IMR-90 (cell line): ENCODE measurements around the gene COL18A1. TPM values are rescaled to one million over a fixed set of nuclear protein-coding genes. Genes with fewer than 3 reads are reported as not detected.

Experiments
- ATAC-seq: fragments of 200-7000 bp; cut with Tn5 transposase; 2 replicates; pipeline ENCODE4 v1.9.1; 2020; ENCODE audit warnings: low read depth, mild to moderate bottlenecking, moderate library complexity
- BruUV-seq: library from RNA; stranded (reverse); fragments of 400-500 nt; replicated peaks from 2 replicates; lab custom pipeline; 2021; lab: Mats Ljungman, UMichigan
- CTCF ChIA-PET: fragments of 300-600 bp; formaldehyde crosslinking; extraction: SDS; loops from one replicate; lab custom pipeline; 2021; ENCODE audit warnings: antibody characterized with exemption; lab: Yijun Ruan, JAX
- POLR2A ChIA-PET: fragments of 300-600 bp; sonication (Branson Sonifier 250); formaldehyde crosslinking; loops from one replicate; lab custom pipeline; 2022; ENCODE audit warnings: antibody characterized with exemption; ENCODE audit not compliant: unreplicated experiment; lab: Charles Lee
- DNase-seq: peaks from one replicate; pipeline ENCODE4 v3.0.0; 2013
- H2AFZ ChIP-seq: replicated peaks from 2 replicates; pipeline ENCODE3; 2013; ENCODE audit warnings: low read length, mild to moderate bottlenecking; ENCODE audit not compliant: poor library complexity
- H2AK5ac ChIP-seq: 2 replicates; pipeline ENCODE4 v1.6.1; 2013; ENCODE audit warnings: low read depth, low read length, inconsistent platforms
- H2AK9ac ChIP-seq: replicated peaks from 2 replicates; pipeline ENCODE3; 2013; ENCODE audit warnings: mild to moderate bottlenecking, low read depth, low read length, moderate library complexity; ENCODE audit not compliant: poor library complexity
- H2BK120ac ChIP-seq: 2 replicates; pipeline ENCODE4 v1.6.1; 2013; ENCODE audit warnings: low read depth, low read length, inconsistent platforms
- H2BK15ac ChIP-seq: 3 replicates; pipeline ENCODE4 v1.6.1; 2013; ENCODE audit warnings: low read depth, low read length, inconsistent platforms
- H2BK20ac ChIP-seq: 2 replicates; pipeline ENCODE4 v1.6.1; 2013; ENCODE audit warnings: low read depth, mild to moderate bottlenecking, inconsistent platforms, low read length, moderate library complexity
- H2BK5ac ChIP-seq: 2 replicates; pipeline ENCODE4 v1.6.1; 2013; ENCODE audit warnings: mild to moderate bottlenecking, low read depth, low read length, inconsistent platforms; ENCODE audit not compliant: poor library complexity, severe bottlenecking
- H3K14ac ChIP-seq: replicated peaks from 2 replicates; pipeline ENCODE4 v1.6.1; 2013; ENCODE audit warnings: low read depth, low read length, inconsistent platforms
- H3K18ac ChIP-seq: 2 replicates; pipeline ENCODE4 v1.6.1; 2013; ENCODE audit warnings: low read depth, low read length, control low read depth
- H3K23ac ChIP-seq: 2 replicates; pipeline ENCODE4 v1.6.1; 2013; ENCODE audit warnings: low read depth, low read length, inconsistent platforms
- H3K27ac ChIP-seq: 2 replicates; pipeline ENCODE4 v1.5.1; 2013; ENCODE audit warnings: mild to moderate bottlenecking, control low read depth, low read length; ENCODE audit not compliant: insufficient read depth
- H3K27me3 ChIP-seq: 2 replicates; pipeline ENCODE4 v1.6.1; 2013; ENCODE audit warnings: low read length; ENCODE audit not compliant: control insufficient read depth, insufficient read depth
- H3K36me3 ChIP-seq: 2 replicates; pipeline ENCODE4 v1.6.1; 2013; ENCODE audit warnings: low read length, mixed read lengths; ENCODE audit not compliant: control insufficient read depth, insufficient read depth
- H3K4ac ChIP-seq: 2 replicates; pipeline ENCODE4 v1.6.1; 2013; ENCODE audit warnings: low read depth, low read length, inconsistent platforms
- H3K4me1 ChIP-seq: 2 replicates; pipeline ENCODE4 v1.6.1; 2013; ENCODE audit warnings: low read length, mixed read lengths; ENCODE audit not compliant: control insufficient read depth, insufficient read depth
- H3K4me2 ChIP-seq: 2 replicates; pipeline ENCODE4 v1.6.1; 2013; ENCODE audit warnings: low read depth, mild to moderate bottlenecking, control low read depth, low read length, moderate library complexity
- H3K4me3 ChIP-seq: 2 replicates; pipeline ENCODE4 v1.5.1; 2013; ENCODE audit warnings: low read depth, mild to moderate bottlenecking, control low read depth, low read length, moderate library complexity; ENCODE audit not compliant: insufficient read depth
- H3K56ac ChIP-seq: 2 replicates; pipeline ENCODE4 v1.6.1; 2013; ENCODE audit warnings: low read length, inconsistent platforms; ENCODE audit not compliant: insufficient read depth; ENCODE audit errors: extremely low read depth
- H3K79me1 ChIP-seq, 2 experiments: 2 replicates each; pipeline ENCODE4 v1.6.1; 2013; ENCODE audit warnings: low read length in 2 of 2, inconsistent platforms in 1 of 2, low read depth in 1 of 2
- H3K9ac ChIP-seq: 2 replicates; pipeline ENCODE4 v1.6.1; 2013; ENCODE audit warnings: low read depth, low read length, control low read depth
- H3K9me1 ChIP-seq: 2 replicates; pipeline ENCODE4 v1.6.1; 2013; ENCODE audit warnings: low read length, inconsistent platforms; ENCODE audit not compliant: insufficient read depth
- H3K9me3 ChIP-seq: 2 replicates; pipeline ENCODE4 v1.6.1; 2013; ENCODE audit warnings: low read length; ENCODE audit not compliant: control insufficient read depth, insufficient read depth
- H4K20me1 ChIP-seq: 2 replicates; pipeline ENCODE4 v1.6.1; 2013; ENCODE audit warnings: low read length, inconsistent platforms; ENCODE audit not compliant: insufficient read depth
- H4K5ac ChIP-seq: 2 replicates; pipeline ENCODE4 v1.6.1; 2013; ENCODE audit warnings: mild to moderate bottlenecking, low read depth, low read length, control low read depth
- H4K8ac ChIP-seq, 2 experiments: 2 replicates each; pipeline ENCODE4 v1.6.1; 2013; ENCODE audit warnings: low read depth in 2 of 2, low read length in 2 of 2, control low read depth in 1 of 2, inconsistent platforms in 1 of 2
- H4K91ac ChIP-seq: 2 replicates; pipeline ENCODE4 v1.6.1; 2013; ENCODE audit warnings: low read depth, low read length, inconsistent platforms; ENCODE audit not compliant: insufficient read depth
- BHLHE40 ChIP-seq: fragments of 150-350 bp; IDR thresholded peaks from 2 replicates; pipeline ENCODE4 v1.6.1; 2016; ENCODE audit warnings: mild to moderate bottlenecking, low read depth, low read length
- CEBPB ChIP-seq: IDR thresholded peaks from 2 replicates; pipeline ENCODE4 v1.6.1; 2012; ENCODE audit warnings: low read depth, low read length, improper control_type of control experiment
- MAFK ChIP-seq: IDR thresholded peaks from 2 replicates; pipeline ENCODE4 v1.6.1; 2012; ENCODE audit warnings: low read depth, low read length, improper control_type of control experiment
- MXI1 ChIP-seq: IDR thresholded peaks from 2 replicates; pipeline ENCODE4 v1.6.1; 2012; ENCODE audit warnings: low read depth, mild to moderate bottlenecking, low read length, moderate library complexity, borderline replicate concordance
- NFE2L2 ChIP-seq: fragments of 150-350 bp; IDR thresholded peaks from 2 replicates; pipeline ENCODE4 v1.6.1; 2016; ENCODE audit warnings: low read depth, mild to moderate bottlenecking, low read length
- RCOR1 ChIP-seq: IDR thresholded peaks from 2 replicates; pipeline ENCODE4 v1.6.1; 2012; ENCODE audit warnings: mild to moderate bottlenecking, low read length, improper control_type of control experiment; ENCODE audit not compliant: insufficient replicate concordance
- SMC3 ChIP-seq: fragments of 150-350 bp; IDR thresholded peaks from 2 replicates; pipeline ENCODE4 v1.6.1; 2016; ENCODE audit warnings: low read depth, mild to moderate bottlenecking, antibody characterized with exemption, low read length, moderate library complexity
- USF2 ChIP-seq: fragments of 150-350 bp; IDR thresholded peaks from 2 replicates; pipeline ENCODE4 v1.6.1; 2017; ENCODE audit warnings: mild to moderate bottlenecking, antibody characterized with exemption, low read length, low read depth
- WGBS, 2 experiments: methylation state at CpG; one replicate each; pipeline versions ENCODE4 v1.1.5 to v1.1.7; 2013; ENCODE audit warnings: missing lambda C conversion rate in 2 of 2; ENCODE audit not compliant: insufficient read length in 1 of 2; ENCODE audit errors: extremely low coverage in 2 of 2; 5-methylcytosine and 5-hydroxymethylcytosine counted together
- dilution Hi-C: fragments of 300-500 bp; cut with HindIII; formaldehyde crosslinking; loops from one replicate; pipeline ENCODE4 v1.14.3; 2018; ENCODE audit warnings: low sequenced_read_pairs; ENCODE audit not compliant: unreplicated experiment
- in situ Hi-C: fragments of 300-500 bp; cut with MboI; formaldehyde crosslinking; loops from 3 replicates; pipeline ENCODE4 v1.14.3; 2019; ENCODE audit warnings: low sequenced_read_pairs, inconsistent platforms, mixed read lengths
- intact Hi-C: fragments of 100-400 bp; cut with micrococcal nuclease; formaldehyde crosslinking; loops from 2 replicates; pipeline ENCODE4 v1.10.0; 2022
- polyA plus RNA-seq, 3 experiments: library from polyadenylated mRNA; depleted of rRNA; stranded (reverse); fragments of >200 nt; gene quantifications; 2 replicates each; pipeline ENCODE4 v1.2.3, GENCODE V29; 2012; ENCODE audit warnings: low replicate concordance in 1 of 3
- total RNA-seq: library from RNA; depleted of rRNA; stranded (reverse); fragments of >200 nt; gene quantifications from 2 replicates; pipeline ENCODE4 v1.2.3, GENCODE V29; 2012

Gene COL18A1
- total and polyA plus RNA-seq, 2 of the 4 experiments (the other 2 are of a cell fraction): 4.3 to 46.7 TPM

GRCh38 chr21:45417256-45417950 is 12.4 kb downstream of the COL18A1 start:
- H3K4me2 ChIP-seq: no peak overlapping the region

More at GRCh38 chr21:45417256-45417950, 12.4 kb downstream of the COL18A1 start:
- H3K23ac ChIP-seq: no peak overlapping the region
- H3K9me1 ChIP-seq: peaks cover 15% of the 10 kb centered on the region
- no peak for TF ChIP-seq CEBPB
- no peak for TF ChIP-seq RCOR1
- TF ChIP-seq MAFK: no peak
- no peak for TF ChIP-seq SMC3
- no peak for TF ChIP-seq USF2
- no peak for TF ChIP-seq BHLHE40
- no peak for TF ChIP-seq MXI1
- no peak for TF ChIP-seq NFE2L2
- intact Hi-C loops (no loop called here), in situ Hi-C loops (no loop called here), dilution Hi-C loops (no loop called here)
- peaks cover 13% of the 10 kb centered on the region for H3K36me3 ChIP-seq
- no peak overlapping the region for H3K27ac ChIP-seq
- no peak overlapping the region for H3K9ac ChIP-seq
- ATAC-seq: no peak
- no peak overlapping the region for H2BK120ac ChIP-seq
- H2BK5ac ChIP-seq: no peak overlapping the region
- H2AFZ ChIP-seq: no peak overlapping the region
- no peak overlapping the region for H2AK5ac ChIP-seq
- H4K91ac ChIP-seq: no peak overlapping the region
- H4K8ac ChIP-seq: no peak overlapping the region
- no peak overlapping the region for H2AK9ac ChIP-seq
- no peak overlapping the region for H3K56ac ChIP-seq
- BruUV-seq: no TSS peak
- 88% methylated on average over 9 of the region's 22 CpGs; no CpG with 5 or more reads in 1 of the 2 experiments for WGBS, 2 experiments
- H3K4me3 ChIP-seq: no peak overlapping the region
- peaks cover 12 to 95% of the 10 kb centered on the region in 2 experiments for H3K79me1 ChIP-seq
- peaks cover 99% of the 10 kb centered on the region for H4K20me1 ChIP-seq
- no peak overlapping the region for H2BK20ac ChIP-seq
- no peak overlapping the region for H3K18ac ChIP-seq
- H3K4ac ChIP-seq: no peak overlapping the region
- DNase-seq: no peak
- no peak overlapping the region for H4K5ac ChIP-seq
- no peaks in the 10 kb centered on the region for H3K9me3 ChIP-seq
- no peaks in the 10 kb centered on the region for H3K27me3 ChIP-seq
- ChIA-PET CTCF (no interaction called here), POLR2A (no interaction called here)
- H3K4me1 ChIP-seq: peaks cover 2% of the 10 kb centered on the region; the same call in 1 of the 2 replicates
- H3K14ac ChIP-seq: no peak overlapping the region
- no peak overlapping the region for H2BK15ac ChIP-seq
